A549 (cell line): ENCODE data around the gene FAM221B. TPM values are rescaled to one million over a fixed set of nuclear protein-coding genes. Genes with fewer than 3 reads are reported as not detected.

Experiments
- ATAC-seq, 2 experiments: fragments of 200-7000 bp in 1 of 2; fragments of >200 bp in 1 of 2; cut with Nextera tagmentation in 1 of 2; cut with Tn5 transposase in 1 of 2; 3 replicates each; pipeline versions ENCODE4 v1.8.0 to v1.9.1; 2018 to 2020; ENCODE audit warnings: mild to moderate bottlenecking in 1 of 2, moderate library complexity in 1 of 2
- CTCF ChIA-PET: fragments of 300-600 bp; sonication (Branson Sonifier 250); formaldehyde crosslinking; extraction: SDS; loops from one replicate; lab custom pipeline; 2021; ENCODE audit warnings: antibody characterized with exemption, inconsistent platforms; lab: Yijun Ruan, JAX
- POLR2A ChIA-PET: fragments of 350-600 bp; formaldehyde crosslinking; extraction: SDS; loops from one replicate; lab custom pipeline; 2021; ENCODE audit warnings: antibody characterized with exemption, inconsistent platforms; lab: Yijun Ruan, JAX
- DNase-seq, 2 experiments: peaks; one replicate each; pipeline versions ENCODE4 v3.0.0 to v3.0.0-alpha.2; 2011 to 2016; ENCODE audit warnings: low read depth in 1 of 2, low spot score in 1 of 2
- FAIRE-seq: peaks from 2 replicates; lab custom pipeline; 2011; peaks lifted over from hg19 to GRCh38; lab: Jason Lieb, UNC
- H3K27ac ChIP-seq, 2 experiments: fragments of >200 bp; sonication (Bioruptor Twin); formaldehyde crosslinking; 3 replicates each; pipeline ENCODE4 v1.5.1; 2016 to 2017
- H3K4me1 ChIP-seq: fragments of >200 bp; sonication (Bioruptor Twin); formaldehyde crosslinking; 3 replicates; pipeline ENCODE4 v1.6.1; 2016
- H3K4me2 ChIP-seq: fragments of >200 bp; sonication (Bioruptor Twin); formaldehyde crosslinking; 3 replicates; pipeline ENCODE4 v1.6.1; 2016
- H3K4me3 ChIP-seq: fragments of >200 bp; sonication (Bioruptor Twin); formaldehyde crosslinking; 3 replicates; pipeline ENCODE4 v1.5.1; 2016
- H3K9me3 ChIP-seq: fragments of >200 bp; sonication (Bioruptor Twin); formaldehyde crosslinking; 3 replicates; pipeline ENCODE4 v1.6.1; 2016
- CBX2 ChIP-seq: fragments of 200-600 bp; sonication (generic); IDR thresholded peaks from 2 replicates; pipeline ENCODE4 v1.6.1; 2016; ENCODE audit warnings: low read depth, mild to moderate bottlenecking, borderline replicate concordance
- CBX8 ChIP-seq: fragments of 200-600 bp; sonication (generic); IDR thresholded peaks from 2 replicates; pipeline ENCODE4 v1.6.1; 2016
- CEBPB ChIP-seq, 2 experiments: fragments of >200 bp in 1 of 2; sonication (Bioruptor Twin) in 1 of 2; formaldehyde crosslinking in 1 of 2; IDR thresholded peaks; 2 replicates each; pipeline ENCODE4 v1.6.1; 2012 to 2016
- CHD4 ChIP-seq: fragments of 200-600 bp; sonication (generic); IDR thresholded peaks from 2 replicates; pipeline ENCODE4 v1.6.1; 2016; ENCODE audit warnings: antibody characterized with exemption, mild to moderate bottlenecking, borderline replicate concordance
- EHF ChIP-seq: fragments of 250-450 bp; sonication (Bioruptor Pico); IDR thresholded peaks from 2 replicates; pipeline ENCODE4 v1.5.0; 2020; ENCODE audit warnings: mild to moderate bottlenecking
- ELK1 ChIP-seq: fragments of 150-350 bp; IDR thresholded peaks from 2 replicates; pipeline ENCODE4 v1.6.1; 2014; ENCODE audit warnings: low read depth, mild to moderate bottlenecking, low read length
- EP300 ChIP-seq, 2 experiments: fragments of >200 bp; sonication (Bioruptor Twin); formaldehyde crosslinking; IDR thresholded peaks; 2 replicates in 1 of 2; 3 replicates in 1 of 2; pipeline ENCODE4 v1.6.1; 2016 to 2017
- ESRRA ChIP-seq: fragments of 150-350 bp; IDR thresholded peaks from 2 replicates; pipeline ENCODE4 v1.6.1; 2014; ENCODE audit warnings: mild to moderate bottlenecking, low read length, borderline replicate concordance
- HDAC2 ChIP-seq: fragments of 200-600 bp; sonication (generic); IDR thresholded peaks from 2 replicates; pipeline ENCODE4 v1.6.1; 2016
- HOXA7 ChIP-seq: fragments of 250-450 bp; sonication (Bioruptor Pico); IDR thresholded peaks from 2 replicates; pipeline ENCODE4 v1.5.0; 2020; ENCODE audit warnings: mild to moderate bottlenecking, moderate library complexity
- HOXB5 ChIP-seq: fragments of 250-450 bp; sonication (Bioruptor Pico); IDR thresholded peaks from 2 replicates; pipeline ENCODE4 v1.5.0; 2020; ENCODE audit warnings: mild to moderate bottlenecking, moderate library complexity
- JUN ChIP-seq, 2 experiments: fragments of >200 bp; sonication (Bioruptor Twin); formaldehyde crosslinking; IDR thresholded peaks; 2 replicates in 1 of 2; 3 replicates in 1 of 2; pipeline ENCODE4 v1.6.1; 2016 to 2017
- KDM5A ChIP-seq: fragments of 200-600 bp; sonication (generic); IDR thresholded peaks from 2 replicates; pipeline ENCODE4 v1.6.1; 2016; ENCODE audit warnings: antibody characterized with exemption, mild to moderate bottlenecking
- MAX ChIP-seq: IDR thresholded peaks from 2 replicates; pipeline ENCODE4 v1.6.1; 2012
- MYC ChIP-seq: IDR thresholded peaks from 2 replicates; pipeline ENCODE4 v1.6.1; 2012; ENCODE audit warnings: mild to moderate bottlenecking, inconsistent platforms, low read length, improper control_type of control experiment, borderline replicate concordance
- NFE2L2 ChIP-seq: fragments of 150-350 bp; conservative IDR thresholded peaks from 2 replicates; pipeline ENCODE4 v1.6.1; 2014; ENCODE audit warnings: low read length
- NPAS2 ChIP-seq: fragments of 250-450 bp; sonication (Bioruptor Pico); IDR thresholded peaks from 2 replicates; pipeline ENCODE4 v1.8.0; 2022; ENCODE audit warnings: mild to moderate bottlenecking, moderate library complexity, borderline replicate concordance
- PHF8 ChIP-seq: fragments of 200-600 bp; sonication (generic); IDR thresholded peaks from 2 replicates; pipeline ENCODE4 v1.6.1; 2016; ENCODE audit warnings: low read depth, mild to moderate bottlenecking, antibody characterized with exemption, moderate library complexity, borderline replicate concordance
- RAD21 ChIP-seq, 2 experiments: fragments of >200 bp in 1 of 2; sonication (Bioruptor Twin) in 1 of 2; formaldehyde crosslinking in 1 of 2; IDR thresholded peaks in 1 of 2; conservative IDR thresholded peaks in 1 of 2; 2 replicates in 1 of 2; 3 replicates in 1 of 2; pipeline ENCODE4 v1.6.1; 2012 to 2018; ENCODE audit warnings: inconsistent platforms in 1 of 2
- RARB ChIP-seq: fragments of 250-450 bp; sonication (Bioruptor Pico); IDR thresholded peaks from 2 replicates; pipeline ENCODE4 v1.8.0; 2021; ENCODE audit warnings: mild to moderate bottlenecking, moderate library complexity
- RNF2 ChIP-seq: fragments of 200-600 bp; sonication (generic); IDR thresholded peaks from 2 replicates; pipeline ENCODE4 v1.6.1; 2016; ENCODE audit warnings: low read depth, mild to moderate bottlenecking, antibody characterized with exemption, moderate library complexity, borderline replicate concordance
- SMC3 ChIP-seq: fragments of >200 bp; sonication (Bioruptor Twin); formaldehyde crosslinking; IDR thresholded peaks from 3 replicates; pipeline ENCODE4 v1.6.1; 2018; ENCODE audit warnings: inconsistent platforms
- SREBF2 ChIP-seq: fragments of 450-650 bp; IDR thresholded peaks from 2 replicates; pipeline ENCODE4 v1.6.1; 2014; ENCODE audit warnings: mild to moderate bottlenecking, moderate library complexity
- USF2 ChIP-seq: fragments of 450-650 bp; IDR thresholded peaks from 2 replicates; pipeline ENCODE4 v1.6.1; 2014; ENCODE audit warnings: antibody characterized with exemption
- ZSCAN20 ChIP-seq: fragments of 250-450 bp; sonication (Bioruptor Pico); IDR thresholded peaks from 2 replicates; pipeline ENCODE4 v1.8.0; 2022; ENCODE audit warnings: mild to moderate bottlenecking, moderate library complexity
- WGBS: methylation state at CpG from one replicate; pipeline ENCODE4 v1.1.6; 2017; ENCODE audit errors: missing lambda C conversion rate; 5-methylcytosine and 5-hydroxymethylcytosine counted together
- polyA plus RNA-seq, 4 experiments: library from polyadenylated mRNA; depleted of rRNA in 3 of 4; stranded (reverse); fragments of >200 nt; fragmentation: RNase III in 1 of 4; extraction: RNeasy Plus Mini Kit Qiagen cat#74134 plus additional on column Dnase treatment in 1 of 4; gene quantifications; 2 replicates in 3 of 4; 3 replicates in 1 of 4; pipeline ENCODE4 v1.2.3, GENCODE V29; 2011 to 2017
- TF ChIP-seq, protein P1 (sequence below): IDR thresholded peaks from 2 replicates; pipeline ENCODE4 v1.6.1; 2012; ENCODE audit warnings: low read depth, borderline replicate concordance
- TF ChIP-seq, protein P2 (sequence below): fragments of 250-450 bp; sonication (Bioruptor Pico); IDR thresholded peaks from 2 replicates; pipeline ENCODE4 v1.5.0; 2021; ENCODE audit warnings: mild to moderate bottlenecking, moderate library complexity, borderline replicate concordance
- TF ChIP-seq, protein P3 (sequence below): fragments of >200 bp; sonication (Bioruptor Twin); formaldehyde crosslinking; IDR thresholded peaks from 2 replicates; pipeline ENCODE4 v1.6.1; 2016

Gene FAM221B
- polyA plus RNA-seq, 2 of the 4 experiments (the other 2 are of a cell fraction): not detected

DNA sequence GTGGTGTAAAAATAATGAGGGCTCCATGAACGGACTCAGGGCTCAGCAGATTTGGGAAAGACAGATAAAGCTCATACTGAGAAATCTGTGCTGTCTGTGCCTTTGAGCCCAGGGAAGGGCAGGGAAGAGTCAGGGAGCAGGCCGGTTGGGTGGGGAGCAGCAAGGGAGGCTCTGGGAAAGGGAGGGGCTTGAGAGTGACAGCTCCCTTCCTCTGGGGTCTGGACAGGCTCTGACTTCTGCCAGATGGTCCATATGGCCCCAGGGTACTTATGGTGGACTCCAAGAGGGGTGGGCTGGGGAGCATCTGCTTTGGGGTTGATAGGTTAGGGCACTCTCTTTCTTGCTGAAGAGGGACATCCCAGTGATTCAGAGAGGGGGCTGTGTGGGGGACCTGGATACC is 35.1 kb downstream of the FAM221B start:
- POLR2A ChIA-PET: no interaction called here
- FAIRE-seq (no peak), ATAC-seq (no peak), DNase-seq (no peak)
- Histone ChIP-seq H3K9me3 (no peaks in the 10 kb centered on the region), H3K4me3 (no peak overlapping the region), H3K27ac (no peak overlapping the region), H3K4me2 (no peak overlapping the region), H3K4me1 (peaks cover 27% of the 10 kb centered on the region)
- TF ChIP-seq SMC3: no peak
- TF ChIP-seq NFE2L2: no peak
- no peak for TF ChIP-seq JUN (IDR thresholded peaks at IDR 0.05)
- TF ChIP-seq PHF8: no peak
- CTCF ChIA-PET: interaction anchor here (0.5 to 2.7 kb wide), 5 partner anchors 19 to 88 kb away, joined by 3 to 26 read pairs (median 5); partner anchors contain the start of genes HINT2 and SPAG8
- 86% methylated on average over 2 of the region's 2 CpGs for WGBS

DNA sequence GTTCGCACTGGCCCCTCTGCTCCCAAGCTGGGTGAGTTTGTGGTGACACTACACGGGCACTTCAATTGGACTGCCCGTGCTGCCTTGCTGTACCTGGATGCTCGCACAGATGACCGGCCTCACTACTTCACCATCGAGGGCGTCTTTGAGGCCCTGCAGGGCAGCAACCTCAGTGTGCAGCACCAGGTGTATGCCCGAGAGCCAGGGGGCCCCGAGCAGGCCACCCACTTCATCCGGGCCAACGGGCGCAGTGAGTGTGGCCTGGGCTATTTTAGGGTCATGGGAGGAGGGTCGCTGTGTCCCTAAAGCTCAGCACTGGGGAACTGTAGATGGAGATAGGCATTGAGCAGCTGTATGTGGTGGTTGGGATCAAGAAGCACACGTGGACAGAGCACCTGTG is 35.7 kb downstream of the FAM221B start:
- ChIA-PET POLR2A (no interaction called here), CTCF (interaction anchor here (1.1 to 2.7 kb wide), 5 partner anchors 20 to 118 kb away, joined by 3 to 26 read pairs (median 4); partner anchors contain the start of genes HINT2 and SPAG8)
- H3K4me3 ChIP-seq: no peak overlapping the region
- 93% methylated on average over 5 of the region's 14 CpGs for WGBS
- no peaks in the 10 kb centered on the region for H3K9me3 ChIP-seq
- no peak for TF ChIP-seq ESRRA
- TF ChIP-seq HOXA7 (CRISPR knock-in tag): no peak
- no peak for TF ChIP-seq EP300 (IDR thresholded peaks at IDR 0.05)
- no peak for TF ChIP-seq CBX8
- no peak for TF ChIP-seq CHD4
- TF ChIP-seq HDAC2: no peak
- no peak for TF ChIP-seq EHF (CRISPR knock-in tag)
- TF ChIP-seq MYC: no peak
- TF ChIP-seq, protein P1, sequence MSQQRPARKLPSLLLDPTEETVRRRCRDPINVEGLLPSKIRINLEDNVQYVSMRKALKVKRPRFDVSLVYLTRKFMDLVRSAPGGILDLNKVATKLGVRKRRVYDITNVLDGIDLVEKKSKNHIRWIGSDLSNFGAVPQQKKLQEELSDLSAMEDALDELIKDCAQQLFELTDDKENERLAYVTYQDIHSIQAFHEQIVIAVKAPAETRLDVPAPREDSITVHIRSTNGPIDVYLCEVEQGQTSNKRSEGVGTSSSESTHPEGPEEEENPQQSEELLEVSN: no peak
- TF ChIP-seq, protein P2, sequence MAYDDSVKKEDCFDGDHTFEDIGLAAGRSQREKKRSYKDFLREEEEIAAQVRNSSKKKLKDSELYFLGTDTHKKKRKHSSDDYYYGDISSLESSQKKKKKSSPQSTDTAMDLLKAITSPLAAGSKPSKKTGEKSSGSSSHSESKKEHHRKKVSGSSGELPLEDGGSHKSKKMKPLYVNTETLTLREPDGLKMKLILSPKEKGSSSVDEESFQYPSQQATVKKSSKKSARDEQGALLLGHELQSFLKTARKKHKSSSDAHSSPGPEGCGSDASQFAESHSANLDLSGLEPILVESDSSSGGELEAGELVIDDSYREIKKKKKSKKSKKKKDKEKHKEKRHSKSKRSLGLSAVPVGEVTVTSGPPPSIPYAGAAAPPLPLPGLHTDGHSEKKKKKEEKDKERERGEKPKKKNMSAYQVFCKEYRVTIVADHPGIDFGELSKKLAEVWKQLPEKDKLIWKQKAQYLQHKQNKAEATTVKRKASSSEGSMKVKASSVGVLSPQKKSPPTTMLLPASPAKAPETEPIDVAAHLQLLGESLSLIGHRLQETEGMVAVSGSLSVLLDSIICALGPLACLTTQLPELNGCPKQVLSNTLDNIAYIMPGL (CRISPR knock-in tag): no peak
- TF ChIP-seq HOXB5 (CRISPR knock-in tag): no peak
- no peak for TF ChIP-seq ELK1
- TF ChIP-seq CBX2: no peak
- no peak for ATAC-seq
- H3K27ac ChIP-seq: no peak overlapping the region
- H3K4me2 ChIP-seq: no peak overlapping the region
- FAIRE-seq: no peak
- peaks cover 21% of the 10 kb centered on the region for H3K4me1 ChIP-seq
- DNase-seq: no peak

- Histone ChIP-seq H3K4me3 (no peak overlapping the region), H3K27ac (no peak overlapping the region), H3K4me1 (peaks cover 16% of the 10 kb centered on the region), H3K9me3 (no peaks in the 10 kb centered on the region), H3K4me2 (no peak overlapping the region)
- no peak for FAIRE-seq
- DNase-seq: no peak
- no peak for ATAC-seq
- 94% methylated on average over 20 of the region's 34 CpGs for WGBS
- ChIA-PET CTCF (interaction anchor here (1.0 to 2.7 kb wide), 6 partner anchors 8 to 119 kb away, joined by 3 to 26 read pairs (median 5); partner anchors contain the start of genes HINT2 and SPAG8), POLR2A (no interaction called here)
- TF ChIP-seq SREBF2 (no peak), RAD21 (conservative IDR thresholded peaks at IDR 0.05 in 1 of 2, IDR thresholded peaks at IDR 0.05 in 1 of 2) (no peak), NPAS2 (no peak), MAX (no peak), CEBPB (IDR thresholded peaks at IDR 0.05) (no peak), ZSCAN20 (no peak), RNF2 (no peak), RARB (CRISPR knock-in tag) (no peak), KDM5A (no peak), USF2 (no peak)
- TF ChIP-seq, protein P1: no peak
- TF ChIP-seq, protein P3, sequence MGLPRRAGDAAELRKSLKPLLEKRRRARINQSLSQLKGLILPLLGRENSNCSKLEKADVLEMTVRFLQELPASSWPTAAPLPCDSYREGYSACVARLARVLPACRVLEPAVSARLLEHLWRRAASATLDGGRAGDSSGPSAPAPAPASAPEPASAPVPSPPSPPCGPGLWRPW: no peak
Measured at GRCh38 chr9:35792024-35792813, 36.3 kb downstream of the FAM221B start.
